Measurements from ENCODE around the gene MYBPC2.

MYBPC2 gene

GRCh38 chr19:50482271-50482855, 49.7 kb downstream of the MYBPC2 start:
- DNase-seq: no peak

- no peak for DNase-seq
Observed at GRCh38 chr19:50482916-50483315, 50.2 kb downstream of the MYBPC2 start.

GRCh38 chr19:50485284-50485955, 52.7 kb downstream of the MYBPC2 start:
- DNase-seq: no peak

GRCh38 chr19:50486823-50487515, 54.3 kb downstream of the MYBPC2 start:
- peak; percentile 33 to 50 for DNase-seq

GRCh38 chr19:50488389-50489194, 55.9 kb downstream of the MYBPC2 start:
- no peak for DNase-seq

- no peak for DNase-seq
Observed at GRCh38 chr19:50489461-50490011, 56.8 kb downstream of the MYBPC2 start.

GRCh38 chr19:50490411-50490811, 57.7 kb downstream of the MYBPC2 start:
- no peak for DNase-seq

- no peak for DNase-seq
Observed at GRCh38 chr19:50490991-50491472, 58.3 kb downstream of the MYBPC2 start.

GRCh38 chr19:50492303-50493052, 59.8 kb downstream of the MYBPC2 start:
- no peak for DNase-seq

GRCh38 chr19:50493171-50493570, 60.5 kb downstream of the MYBPC2 start:
- DNase-seq: no peak

GRCh38 chr19:50494186-50495019, 61.7 kb downstream of the MYBPC2 start:
- no peak for DNase-seq

GRCh38 chr19:50495020-50495531, 62.4 kb downstream of the MYBPC2 start:
- DNase-seq: no peak

GRCh38 chr19:50496189-50497021, 63.7 kb downstream of the MYBPC2 start:
- no peak for DNase-seq

GRCh38 chr19:50497022-50497405, 64.3 kb downstream of the MYBPC2 start:
- no peak for DNase-seq

- no peak for DNase-seq
Observed at GRCh38 chr19:50498219-50499056, 65.7 kb downstream of the MYBPC2 start.

GRCh38 chr19:50500060-50500752, 67.5 kb downstream of the MYBPC2 start:
- peak; percentile 46 to 48 for DNase-seq

- DNase-seq: no peak
Observed at GRCh38 chr19:50500753-50501151, 68.1 kb downstream of the MYBPC2 start.

GRCh38 chr19:50501186-50501567, 68.5 kb downstream of the MYBPC2 start:
- no peak for DNase-seq
